Measurements from ENCODE around the gene KIFC1. TPM values are rescaled to one million over a fixed set of nuclear protein-coding genes. Genes with fewer than 3 reads are reported as not detected.
A peak's percentile ranks its signal among the peaks of the same experiment; 100 is the strongest.

The KIFC1 gene
- total and polyA plus RNA-seq, 9 of the 15 experiments (the other 6 are each of a cell fraction or from before 2014, with no cell fraction given): 1.3 to 95.2 (median 76.9) TPM

DNA sequence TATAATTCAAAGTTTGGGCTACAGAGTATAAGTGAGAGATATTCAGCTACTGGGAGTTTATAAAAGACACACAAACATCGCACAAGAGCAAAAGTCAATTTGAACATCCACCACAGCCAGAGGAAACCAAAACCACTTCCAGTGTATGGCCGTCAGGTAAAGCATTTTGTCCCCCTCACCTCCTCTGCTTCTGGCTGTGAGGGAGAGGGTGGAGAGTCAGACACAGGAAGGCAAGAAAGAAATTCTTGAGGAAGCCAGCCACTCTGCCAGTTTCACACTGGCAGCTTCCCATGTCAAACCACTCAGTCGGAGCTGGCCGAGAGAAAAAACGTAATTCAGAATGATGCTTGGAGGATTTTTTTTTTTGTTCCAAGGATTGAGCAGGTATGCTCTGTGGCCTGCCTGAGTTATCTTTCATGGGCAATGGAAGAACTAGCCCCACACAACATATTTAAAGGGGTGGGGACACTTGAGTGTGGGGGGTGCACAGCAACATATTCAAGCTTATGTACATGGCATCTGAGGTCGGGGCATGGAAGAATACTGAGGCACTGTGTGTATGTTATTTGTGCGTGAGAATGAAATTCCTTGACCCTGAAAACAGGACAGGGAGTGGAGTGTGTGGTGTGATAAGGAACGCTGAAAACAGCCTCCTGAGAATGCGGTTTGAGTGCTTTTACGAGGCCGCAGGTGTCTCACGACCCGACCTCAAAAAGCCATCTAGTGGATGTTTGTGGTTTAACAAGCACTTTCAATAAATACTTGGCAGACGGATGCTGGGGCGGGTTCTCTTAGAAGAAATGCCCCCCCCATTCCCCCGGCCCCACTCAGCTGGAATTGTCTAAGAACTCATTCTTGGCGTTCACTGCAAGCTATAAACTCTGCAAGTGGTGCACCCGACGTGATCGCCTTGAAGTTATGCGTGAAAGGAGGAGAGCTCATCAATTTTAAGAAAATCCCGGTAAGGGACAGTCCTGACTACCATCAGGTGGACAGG, 46.6 kb upstream of the KIFC1 start (continued):
- TF ChIP-seq, protein P1, sequence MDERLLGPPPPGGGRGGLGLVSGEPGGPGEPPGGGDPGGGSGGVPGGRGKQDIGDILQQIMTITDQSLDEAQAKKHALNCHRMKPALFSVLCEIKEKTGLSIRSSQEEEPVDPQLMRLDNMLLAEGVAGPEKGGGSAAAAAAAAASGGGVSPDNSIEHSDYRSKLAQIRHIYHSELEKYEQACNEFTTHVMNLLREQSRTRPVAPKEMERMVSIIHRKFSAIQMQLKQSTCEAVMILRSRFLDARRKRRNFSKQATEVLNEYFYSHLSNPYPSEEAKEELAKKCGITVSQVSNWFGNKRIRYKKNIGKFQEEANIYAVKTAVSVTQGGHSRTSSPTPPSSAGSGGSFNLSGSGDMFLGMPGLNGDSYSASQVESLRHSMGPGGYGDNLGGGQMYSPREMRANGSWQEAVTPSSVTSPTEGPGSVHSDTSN (CRISPR knock-in tag; IDR thresholded peaks at IDR 0.05; ENCODE audit: low read depth): no peak
- TF ChIP-seq, protein P1 (tag; conservative IDR thresholded peaks at IDR 0.05; ENCODE audit: low read depth): no peak; the same call in 1 of the 2 replicates
- TF ChIP-seq NFRKB (IDR thresholded peaks at IDR 0.05; ENCODE audit: low read depth) (no peak), ZNF146 (CRISPR knock-in tag; IDR thresholded peaks at IDR 0.05; ENCODE audit: unreplicated experiment) (no peak), ZNF41 (CRISPR knock-in tag; conservative IDR thresholded peaks at IDR 0.05) (no peak), ZNF174 (CRISPR knock-in tag; IDR thresholded peaks at IDR 0.05) (no peak), CBX2 (IDR thresholded peaks at IDR 0.05; ENCODE audit: insufficient read depth, low read length, poor library complexity, severe bottlenecking) (no peak), TBL1XR1 (IDR thresholded peaks at IDR 0.05; ENCODE audit: low read length in 2 of 2) (peak in 1 of 2 experiments; percentile 76; a peak in 1 of 4 replicates), ZNF76 (CRISPR knock-in tag; IDR thresholded peaks at IDR 0.05; ENCODE audit: borderline replicate concordance) (no peak)
- TF ChIP-seq, protein P2, sequence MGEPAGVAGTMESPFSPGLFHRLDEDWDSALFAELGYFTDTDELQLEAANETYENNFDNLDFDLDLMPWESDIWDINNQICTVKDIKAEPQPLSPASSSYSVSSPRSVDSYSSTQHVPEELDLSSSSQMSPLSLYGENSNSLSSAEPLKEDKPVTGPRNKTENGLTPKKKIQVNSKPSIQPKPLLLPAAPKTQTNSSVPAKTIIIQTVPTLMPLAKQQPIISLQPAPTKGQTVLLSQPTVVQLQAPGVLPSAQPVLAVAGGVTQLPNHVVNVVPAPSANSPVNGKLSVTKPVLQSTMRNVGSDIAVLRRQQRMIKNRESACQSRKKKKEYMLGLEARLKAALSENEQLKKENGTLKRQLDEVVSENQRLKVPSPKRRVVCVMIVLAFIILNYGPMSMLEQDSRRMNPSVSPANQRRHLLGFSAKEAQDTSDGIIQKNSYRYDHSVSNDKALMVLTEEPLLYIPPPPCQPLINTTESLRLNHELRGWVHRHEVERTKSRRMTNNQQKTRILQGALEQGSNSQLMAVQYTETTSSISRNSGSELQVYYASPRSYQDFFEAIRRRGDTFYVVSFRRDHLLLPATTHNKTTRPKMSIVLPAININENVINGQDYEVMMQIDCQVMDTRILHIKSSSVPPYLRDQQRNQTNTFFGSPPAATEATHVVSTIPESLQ (CRISPR knock-in tag; IDR thresholded peaks at IDR 0.05): no peak
- TF ChIP-seq, protein P3, sequence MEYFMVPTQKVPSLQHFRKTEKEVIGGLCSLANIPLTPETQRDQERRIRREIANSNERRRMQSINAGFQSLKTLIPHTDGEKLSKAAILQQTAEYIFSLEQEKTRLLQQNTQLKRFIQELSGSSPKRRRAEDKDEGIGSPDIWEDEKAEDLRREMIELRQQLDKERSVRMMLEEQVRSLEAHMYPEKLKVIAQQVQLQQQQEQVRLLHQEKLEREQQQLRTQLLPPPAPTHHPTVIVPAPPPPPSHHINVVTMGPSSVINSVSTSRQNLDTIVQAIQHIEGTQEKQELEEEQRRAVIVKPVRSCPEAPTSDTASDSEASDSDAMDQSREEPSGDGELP (CRISPR knock-in tag; IDR thresholded peaks at IDR 0.05; ENCODE audit: borderline replicate concordance): peak; percentile 74
- TF ChIP-seq, protein P4, sequence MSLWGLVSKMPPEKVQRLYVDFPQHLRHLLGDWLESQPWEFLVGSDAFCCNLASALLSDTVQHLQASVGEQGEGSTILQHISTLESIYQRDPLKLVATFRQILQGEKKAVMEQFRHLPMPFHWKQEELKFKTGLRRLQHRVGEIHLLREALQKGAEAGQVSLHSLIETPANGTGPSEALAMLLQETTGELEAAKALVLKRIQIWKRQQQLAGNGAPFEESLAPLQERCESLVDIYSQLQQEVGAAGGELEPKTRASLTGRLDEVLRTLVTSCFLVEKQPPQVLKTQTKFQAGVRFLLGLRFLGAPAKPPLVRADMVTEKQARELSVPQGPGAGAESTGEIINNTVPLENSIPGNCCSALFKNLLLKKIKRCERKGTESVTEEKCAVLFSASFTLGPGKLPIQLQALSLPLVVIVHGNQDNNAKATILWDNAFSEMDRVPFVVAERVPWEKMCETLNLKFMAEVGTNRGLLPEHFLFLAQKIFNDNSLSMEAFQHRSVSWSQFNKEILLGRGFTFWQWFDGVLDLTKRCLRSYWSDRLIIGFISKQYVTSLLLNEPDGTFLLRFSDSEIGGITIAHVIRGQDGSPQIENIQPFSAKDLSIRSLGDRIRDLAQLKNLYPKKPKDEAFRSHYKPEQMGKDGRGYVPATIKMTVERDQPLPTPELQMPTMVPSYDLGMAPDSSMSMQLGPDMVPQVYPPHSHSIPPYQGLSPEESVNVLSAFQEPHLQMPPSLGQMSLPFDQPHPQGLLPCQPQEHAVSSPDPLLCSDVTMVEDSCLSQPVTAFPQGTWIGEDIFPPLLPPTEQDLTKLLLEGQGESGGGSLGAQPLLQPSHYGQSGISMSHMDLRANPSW (CRISPR knock-in tag; IDR thresholded peaks at IDR 0.05): peak; percentile 89; the same call in 1 of the 2 replicates
- TF ChIP-seq, protein P5, sequence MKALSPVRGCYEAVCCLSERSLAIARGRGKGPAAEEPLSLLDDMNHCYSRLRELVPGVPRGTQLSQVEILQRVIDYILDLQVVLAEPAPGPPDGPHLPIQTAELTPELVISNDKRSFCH (CRISPR knock-in tag; IDR thresholded peaks at IDR 0.05): no peak
- TF ChIP-seq, protein P5 (tag; IDR thresholded peaks at IDR 0.05): no peak
- TF ChIP-seq, protein P6, sequence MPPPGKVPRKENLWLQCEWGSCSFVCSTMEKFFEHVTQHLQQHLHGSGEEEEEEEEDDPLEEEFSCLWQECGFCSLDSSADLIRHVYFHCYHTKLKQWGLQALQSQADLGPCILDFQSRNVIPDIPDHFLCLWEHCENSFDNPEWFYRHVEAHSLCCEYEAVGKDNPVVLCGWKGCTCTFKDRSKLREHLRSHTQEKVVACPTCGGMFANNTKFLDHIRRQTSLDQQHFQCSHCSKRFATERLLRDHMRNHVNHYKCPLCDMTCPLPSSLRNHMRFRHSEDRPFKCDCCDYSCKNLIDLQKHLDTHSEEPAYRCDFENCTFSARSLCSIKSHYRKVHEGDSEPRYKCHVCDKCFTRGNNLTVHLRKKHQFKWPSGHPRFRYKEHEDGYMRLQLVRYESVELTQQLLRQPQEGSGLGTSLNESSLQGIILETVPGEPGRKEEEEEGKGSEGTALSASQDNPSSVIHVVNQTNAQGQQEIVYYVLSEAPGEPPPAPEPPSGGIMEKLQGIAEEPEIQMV (tag; conservative IDR thresholded peaks at IDR 0.05; ENCODE audit: low read depth): no peak
